ENCODE data around the gene GASK1A. TPM values are rescaled to one million over a fixed set of nuclear protein-coding genes. Genes with fewer than 3 reads are reported as not detected.

GASK1A gene
- total and polyA plus RNA-seq, 2 of the 4 experiments (the other 2 are of a cell fraction) = 0.18 to 0.19 TPM

GRCh38 chr3:43086460-43087165 is 107.5 kb downstream of the GASK1A start:
- intact Hi-C loops (cut with micrococcal nuclease) = no loop called here
- no peak overlapping the region for H3K56ac ChIP-seq (ENCODE audit: extremely low read depth, insufficient read depth, low read length)
- in situ Hi-C loops (cut with MboI; ENCODE audit: low sequenced_read_pairs) = no loop called here
- dilution Hi-C loops (cut with HindIII; ENCODE audit: low sequenced_read_pairs, unreplicated experiment) = no loop called here
- no peak overlapping the region for H3K4me3 ChIP-seq (ENCODE audit: insufficient read depth, low read depth, low read length)
- H3K36me3 ChIP-seq (ENCODE audit: control insufficient read depth, insufficient read depth, low read length) = no peaks in the 10 kb centered on the region
- no peak overlapping the region for H3K4me2 ChIP-seq (ENCODE audit: low read depth, low read length)
- H2BK5ac ChIP-seq (ENCODE audit: low read depth, low read length, poor library complexity, severe bottlenecking) = no peak overlapping the region
- no peak overlapping the region for H2BK120ac ChIP-seq (ENCODE audit: low read depth, low read length)
- H2AFZ ChIP-seq (replicated peaks; ENCODE audit: low read length, poor library complexity) = no peak overlapping the region
- CTCF ChIA-PET = no interaction called here
- no peak overlapping the region for H3K18ac ChIP-seq (ENCODE audit: low read depth, low read length)
- no peaks in the 10 kb centered on the region for H3K79me1 ChIP-seq (ENCODE audit: low read depth in 1 of 2, low read length in 2 of 2)
- DNase-seq (peak; percentile 4), ATAC-seq (ENCODE audit: low read depth) (no peak)
- H2AK9ac ChIP-seq (replicated peaks; ENCODE audit: low read depth, low read length, poor library complexity) = no peak overlapping the region
- H3K23ac ChIP-seq (ENCODE audit: low read depth, low read length) = no peak overlapping the region
- no peak overlapping the region for H2BK20ac ChIP-seq (ENCODE audit: low read depth, low read length)
- H2BK15ac ChIP-seq (ENCODE audit: low read depth, low read length) = no peak overlapping the region
- POLR2A ChIA-PET (ENCODE audit: unreplicated experiment) = no interaction called here
- H3K27ac ChIP-seq (ENCODE audit: insufficient read depth, low read length) = no peak overlapping the region
- no peak overlapping the region for H4K8ac ChIP-seq (ENCODE audit: low read depth in 2 of 2, low read length in 2 of 2)
- TF ChIP-seq, protein P1, sequence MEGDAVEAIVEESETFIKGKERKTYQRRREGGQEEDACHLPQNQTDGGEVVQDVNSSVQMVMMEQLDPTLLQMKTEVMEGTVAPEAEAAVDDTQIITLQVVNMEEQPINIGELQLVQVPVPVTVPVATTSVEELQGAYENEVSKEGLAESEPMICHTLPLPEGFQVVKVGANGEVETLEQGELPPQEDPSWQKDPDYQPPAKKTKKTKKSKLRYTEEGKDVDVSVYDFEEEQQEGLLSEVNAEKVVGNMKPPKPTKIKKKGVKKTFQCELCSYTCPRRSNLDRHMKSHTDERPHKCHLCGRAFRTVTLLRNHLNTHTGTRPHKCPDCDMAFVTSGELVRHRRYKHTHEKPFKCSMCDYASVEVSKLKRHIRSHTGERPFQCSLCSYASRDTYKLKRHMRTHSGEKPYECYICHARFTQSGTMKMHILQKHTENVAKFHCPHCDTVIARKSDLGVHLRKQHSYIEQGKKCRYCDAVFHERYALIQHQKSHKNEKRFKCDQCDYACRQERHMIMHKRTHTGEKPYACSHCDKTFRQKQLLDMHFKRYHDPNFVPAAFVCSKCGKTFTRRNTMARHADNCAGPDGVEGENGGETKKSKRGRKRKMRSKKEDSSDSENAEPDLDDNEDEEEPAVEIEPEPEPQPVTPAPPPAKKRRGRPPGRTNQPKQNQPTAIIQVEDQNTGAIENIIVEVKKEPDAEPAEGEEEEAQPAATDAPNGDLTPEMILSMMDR (conservative IDR thresholded peaks at IDR 0.05; ENCODE audit: low read depth, low read length) = no peak
- TF ChIP-seq FOS (IDR thresholded peaks at IDR 0.05; ENCODE audit: low read depth, low read length) (no peak), BHLHE40 (IDR thresholded peaks at IDR 0.05; ENCODE audit: low read depth, low read length) (no peak), CEBPB (IDR thresholded peaks at IDR 0.05; ENCODE audit: low read depth, low read length) (no peak), MXI1 (IDR thresholded peaks at IDR 0.05; ENCODE audit: borderline replicate concordance, low read depth, low read length) (no peak), MAFK (IDR thresholded peaks at IDR 0.05; ENCODE audit: low read depth, low read length) (no peak), RCOR1 (IDR thresholded peaks at IDR 0.05; ENCODE audit: insufficient replicate concordance, low read length) (no peak), MAZ (IDR thresholded peaks at IDR 0.05; ENCODE audit: borderline replicate concordance, low read depth, low read length) (no peak), CHD1 (IDR thresholded peaks at IDR 0.05; ENCODE audit: low read depth, low read length) (no peak)
- no peak overlapping the region for H4K91ac ChIP-seq (ENCODE audit: insufficient read depth, low read depth, low read length)
- no peak overlapping the region for H3K4ac ChIP-seq (ENCODE audit: low read depth, low read length)
- no peaks in the 10 kb centered on the region for H3K27me3 ChIP-seq (ENCODE audit: control insufficient read depth, insufficient read depth, low read length)
- BruUV-seq (replicated peaks) = no TSS peak
- no peak overlapping the region for H3K14ac ChIP-seq (replicated peaks; ENCODE audit: low read depth, low read length)
- no peak overlapping the region for H3K9ac ChIP-seq (ENCODE audit: low read depth, low read length)
- H3K9me1 ChIP-seq (ENCODE audit: insufficient read depth, low read length) = no peaks in the 10 kb centered on the region; the same call in 1 of the 2 replicates
- H3K4me1 ChIP-seq (ENCODE audit: control insufficient read depth, insufficient read depth, low read length) = no peaks in the 10 kb centered on the region; the same call in 1 of the 2 replicates
- WGBS, 2 experiments (ENCODE audit: extremely low coverage in 2 of 2, insufficient read length in 1 of 2) = 69% methylated on average over 2 of the region's 6 CpGs; no CpG with 5 or more reads in 1 of the 2 experiments
- no peaks in the 10 kb centered on the region for H4K20me1 ChIP-seq (ENCODE audit: insufficient read depth, low read length)
- H3K9me3 ChIP-seq (ENCODE audit: control insufficient read depth, insufficient read depth, low read length) = no peaks in the 10 kb centered on the region
- no peak overlapping the region for H4K5ac ChIP-seq (ENCODE audit: low read depth, low read length)
- H2AK5ac ChIP-seq (ENCODE audit: low read depth, low read length) = no peak overlapping the region

Data from IMR-90 (cell line).